K562 (cell line): ENCODE data around the gene TNFAIP8L1. TPM values are rescaled to one million over a fixed set of nuclear protein-coding genes. Genes with fewer than 3 reads are reported as not detected.

Source experiments
- ADNP ChIP-seq: fragments of 200-800 bp; sonication (Bioruptor generic); IDR thresholded peaks from 2 replicates; pipeline ENCODE4 v1.6.1; 2016; ENCODE audit warnings: missing genetic modification characterization, missing compliant biosample characterization
- ARNT ChIP-seq, 2 experiments: fragments of 450-650 bp; IDR thresholded peaks; 2 replicates each; pipeline ENCODE4 v1.6.1; 2016; ENCODE audit warnings: mild to moderate bottlenecking in 1 of 2
- ASH1L ChIP-seq: fragments of 450-650 bp; IDR thresholded peaks from 2 replicates; pipeline ENCODE4 v1.6.1; 2018; ENCODE audit warnings: borderline replicate concordance, mild to moderate bottlenecking, low read depth; ENCODE audit not compliant: partially characterized antibody
- CAMTA2 ChIP-seq: fragments of 250-450 bp; sonication (Bioruptor Pico); conservative IDR thresholded peaks from 2 replicates; pipeline ENCODE4 v1.5.1; 2022
- CREB3L1 ChIP-seq: fragments of 450-650 bp; IDR thresholded peaks from 2 replicates; pipeline ENCODE4 v1.6.1; 2014; ENCODE audit warnings: low read depth, mild to moderate bottlenecking, moderate library complexity, borderline replicate concordance
- CTBP1 ChIP-seq: fragments of 450-650 bp; IDR thresholded peaks from 2 replicates; pipeline ENCODE4 v1.6.1; 2016; ENCODE audit warnings: borderline replicate concordance
- DIDO1 ChIP-seq: fragments of 450-650 bp; IDR thresholded peaks from 2 replicates; pipeline ENCODE4 v1.6.1; 2016; ENCODE audit warnings: low read depth, missing biosample characterization, missing genetic modification characterization
- FIP1L1 ChIP-seq: fragments of 200-400 bp; formaldehyde crosslinking; IDR thresholded peaks from 2 replicates; pipeline ENCODE4 v1.6.1; 2018; ENCODE audit warnings: mild to moderate bottlenecking, low read depth, low read length; ENCODE audit not compliant: poor library complexity, severe bottlenecking
- FOXJ3 ChIP-seq: sonication (generic); formaldehyde crosslinking; IDR thresholded peaks from 2 replicates; pipeline ENCODE4 v1.4.0; 2020; ENCODE audit warnings: mild to moderate bottlenecking, missing genetic modification reagents
- LARP7 ChIP-seq: fragments of 450-650 bp; IDR thresholded peaks from 2 replicates; pipeline ENCODE4 v1.6.1; 2016
- MAX ChIP-seq: sonication (generic); formaldehyde crosslinking; IDR thresholded peaks from 2 replicates; pipeline ENCODE4 v1.9.0; 2022; ENCODE audit warnings: mild to moderate bottlenecking, missing genetic modification reagents
- MCM5 ChIP-seq: fragments of 450-650 bp; IDR thresholded peaks from 2 replicates; pipeline ENCODE4 v1.6.1; 2016; ENCODE audit warnings: low read depth
- NCOR1 ChIP-seq: fragments of 450-650 bp; IDR thresholded peaks from 2 replicates; pipeline ENCODE4 v1.6.1; 2016; ENCODE audit warnings: mild to moderate bottlenecking, moderate library complexity
- RFX5 ChIP-seq: IDR thresholded peaks from 2 replicates; pipeline ENCODE4 v1.6.1; 2011; ENCODE audit warnings: low read depth, mild to moderate bottlenecking, improper control_type of control experiment, low read length
- SRF ChIP-seq, 2 experiments: fragments of 250-450, 450-650 bp in 1 of 2; sonication (Bioruptor Pico) in 1 of 2; sonication (generic) in 1 of 2; formaldehyde crosslinking; IDR thresholded peaks; 2 replicates each; pipeline versions ENCODE4 v1.5.0 to v1.5.1; 2020 to 2022; ENCODE audit warnings: mild to moderate bottlenecking in 1 of 2, missing genetic modification reagents in 1 of 2
- STAG1 ChIP-seq: sonication (generic); formaldehyde crosslinking; IDR thresholded peaks from 2 replicates; pipeline ENCODE4 v1.5.0; 2020; ENCODE audit warnings: missing genetic modification reagents, borderline replicate concordance
- TFAP4 ChIP-seq: sonication (generic); formaldehyde crosslinking; IDR thresholded peaks from 2 replicates; pipeline ENCODE4 v1.8.0; 2022; ENCODE audit warnings: missing genetic modification reagents, mild to moderate bottlenecking, moderate library complexity, borderline replicate concordance
- U2AF1 ChIP-seq: fragments of 200-400 bp; formaldehyde crosslinking; optimal IDR thresholded peaks from 2 replicates; pipeline ENCODE3; 2017; ENCODE audit warnings: mild to moderate bottlenecking, low read depth, low read length, moderate library complexity
- ZBTB2 ChIP-seq: fragments of 450-650 bp; IDR thresholded peaks from 2 replicates; pipeline ENCODE4 v1.6.1; 2016; ENCODE audit warnings: antibody characterized with exemption
- ZBTB8A ChIP-seq: fragments of 450-650 bp; IDR thresholded peaks from 2 replicates; pipeline ENCODE4 v1.6.1; 2018; ENCODE audit warnings: mild to moderate bottlenecking, moderate library complexity; ENCODE audit not compliant: partially characterized antibody
- ZC3H4 ChIP-seq: sonication (generic); formaldehyde crosslinking; IDR thresholded peaks from 2 replicates; pipeline ENCODE4 v1.9.0; 2021; ENCODE audit warnings: missing genetic modification reagents, borderline replicate concordance
- ZEB2 ChIP-seq: fragments of 450-650 bp; IDR thresholded peaks from 2 replicates; pipeline ENCODE4 v1.6.1; 2016
- ZNF512 ChIP-seq: IDR thresholded peaks from 2 replicates; pipeline ENCODE4 v1.6.1; 2016; ENCODE audit warnings: missing genetic modification characterization, missing compliant biosample characterization
- ZNF785 ChIP-seq: fragments of 250-450 bp; sonication (Bioruptor Pico); IDR thresholded peaks from 2 replicates; pipeline ENCODE4 v1.4.0; 2020; ENCODE audit warnings: mild to moderate bottlenecking
- polyA plus RNA-seq, 8 experiments: library from polyadenylated mRNA; depleted of rRNA in 4 of 8; stranded (reverse) in 5 of 8; unstranded in 3 of 8; fragments of >200 nt; fragmentation: Nextera tagmentation in 2 of 8; fragmentation: Illumina TruSeq in 1 of 8; extraction: Ambion mirVana in 2 of 8; extraction: Trizol in 1 of 8; gene quantifications; 2 replicates each; pipeline versions ENCODE4 v1.2.1 to v1.2.3, GENCODE V29; 2011 to 2014; ENCODE audit warnings: inconsistent platforms in 1 of 8, missing spikeins in 1 of 8
- total RNA-seq, 7 experiments: library from RNA; depleted of rRNA in 6 of 7; stranded (reverse); fragments of >200 nt in 6 of 7; fragmentation: Illumina TruSeq in 2 of 7; extraction: Trizol in 2 of 7; gene quantifications; 2 replicates each; pipeline versions ENCODE4 v1.2.1 to v1.2.3, GENCODE V29; 2011 to 2021; ENCODE audit warnings: low replicate concordance in 1 of 7

The TNFAIP8L1 gene
- total and polyA plus RNA-seq, 9 of the 15 experiments (the other 6 are each of a cell fraction or from before 2014, with no cell fraction given), result 0.69 to 9.3 (median 4.9) TPM

- TF ChIP-seq LARP7 (no peak), ASH1L (no peak), ZEB2 (no peak), ZNF512 (tag) (no peak), TFAP4 (CRISPR knock-in tag) (peak; percentile 33; the same call in 1 of the 2 replicates), FIP1L1 (no peak), FOXJ3 (CRISPR knock-in tag) (no peak), CAMTA2 (CRISPR knock-in tag) (no peak), ARNT (IDR thresholded peaks at IDR 0.05) (no peak), CTBP1 (peak; percentile 24; the same call in 1 of the 2 replicates), ZNF785 (CRISPR knock-in tag) (no peak), ZBTB8A (no peak), CREB3L1 (no peak), NCOR1 (no peak), DIDO1 (tag) (no peak), SRF (CRISPR knock-in tag; IDR thresholded peaks at IDR 0.05) (no peak), ADNP (tag) (no peak), RFX5 (no peak), ZBTB2 (no peak), MAX (no peak), U2AF1 (no peak), MCM5 (no peak), ZC3H4 (CRISPR knock-in tag) (no peak), STAG1 (CRISPR knock-in tag) (0 out of 2 replicates have a peak, but pooled peaks have one; percentile 10)
These were observed 49.5 kb upstream of the TNFAIP8L1 start (continued) for GRCh38 chr19:4589579-4590410.
